NB4 (cell line): Measurements from ENCODE around the gene FLNB.

Experiments used
- CTCF ChIP-seq: IDR thresholded peaks from one replicate; pipeline ENCODE4 v1.5.1; 2012; ENCODE audit warnings: low read depth, low read length
- POLR2A ChIP-seq: IDR thresholded peaks from 2 replicates; pipeline ENCODE4 v1.6.1; 2011; ENCODE audit warnings: mild to moderate bottlenecking; ENCODE audit not compliant: insufficient read length; ENCODE audit errors: extremely low read depth

GRCh38 chr3:58004973-58005372, 3.2 kb upstream of the FLNB start:
- TF ChIP-seq POLR2A (no peak), CTCF (no peak)
